ENCODE measurements around the gene FAM168B. TPM values are rescaled to one million over a fixed set of nuclear protein-coding genes. Genes with fewer than 3 reads are reported as not detected.

The FAM168B gene
- total RNA-seq, 4 donors from 2014 or later = 147 to 172 (median 157) TPM

DNA sequence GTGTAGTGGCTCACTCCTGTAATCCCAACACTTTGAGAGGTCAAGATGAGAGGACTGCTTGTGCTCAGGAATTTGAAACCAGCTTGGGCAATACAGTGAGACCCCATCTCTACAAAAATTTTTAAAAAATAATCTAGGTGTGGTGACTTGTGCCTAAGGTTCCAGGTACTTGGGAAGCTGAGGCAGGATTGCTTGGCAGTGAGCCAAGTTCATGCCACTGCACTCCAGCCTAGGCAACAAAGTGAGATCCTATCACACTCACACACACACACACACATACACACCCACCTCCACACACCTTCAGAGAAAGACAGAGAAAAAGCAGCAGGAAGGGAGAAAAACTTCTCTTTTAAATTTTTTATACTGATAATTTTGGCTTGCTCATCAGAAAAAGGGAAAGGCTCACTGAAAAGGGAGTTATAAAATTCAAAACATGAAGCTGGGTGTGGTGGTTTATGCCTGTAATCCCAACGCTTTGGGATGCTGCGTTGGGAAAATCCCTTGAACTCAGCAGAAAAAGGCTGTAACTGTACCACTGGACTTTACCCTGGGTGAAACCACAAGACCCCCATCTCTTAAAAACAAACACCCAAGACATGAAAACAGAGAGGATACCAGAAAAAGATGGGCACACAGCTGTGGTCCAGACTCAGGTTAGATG is 25.7 kb downstream of the FAM168B start:
- H3K4me3 ChIP-seq = no peak overlapping the region
- no peak for TF ChIP-seq POLR2A (IDR thresholded peaks at IDR 0.05)
- H3K36me3 ChIP-seq = peaks cover 0 to 12% of the 10 kb centered on the region in 2 donors
- no peaks in the 10 kb centered on the region for H3K27me3 ChIP-seq
- DNase-seq = no peak
- no peak for ATAC-seq
- no peaks in the 10 kb centered on the region for H3K9me3 ChIP-seq
- intact Hi-C loops (cut with DNase I; ENCODE audit: low total_unique reads) (no loop called here), in situ Hi-C loops (cut with MboI; ENCODE audit: low sequenced_read_pairs in 4 of 4) (no loop called here)
- H3K4me1 ChIP-seq = peaks cover 32 to 38% of the 10 kb centered on the region in 2 donors
- H3K27ac ChIP-seq = no peak overlapping the region

GRCh38 chr2:131064589-131065512 is 28.4 kb downstream of the FAM168B start:
- in situ Hi-C loops (cut with MboI; ENCODE audit: low sequenced_read_pairs in 4 of 4) = no loop called here
- no peak overlapping the region for H3K4me3 ChIP-seq
- no peaks in the 10 kb centered on the region for H3K27me3 ChIP-seq
- peak overlapping the region in 2 of 4 donors; percentile 11 to 18 for H3K27ac ChIP-seq
- H3K9me3 ChIP-seq = no peaks in the 10 kb centered on the region
- TF ChIP-seq, protein P1, sequence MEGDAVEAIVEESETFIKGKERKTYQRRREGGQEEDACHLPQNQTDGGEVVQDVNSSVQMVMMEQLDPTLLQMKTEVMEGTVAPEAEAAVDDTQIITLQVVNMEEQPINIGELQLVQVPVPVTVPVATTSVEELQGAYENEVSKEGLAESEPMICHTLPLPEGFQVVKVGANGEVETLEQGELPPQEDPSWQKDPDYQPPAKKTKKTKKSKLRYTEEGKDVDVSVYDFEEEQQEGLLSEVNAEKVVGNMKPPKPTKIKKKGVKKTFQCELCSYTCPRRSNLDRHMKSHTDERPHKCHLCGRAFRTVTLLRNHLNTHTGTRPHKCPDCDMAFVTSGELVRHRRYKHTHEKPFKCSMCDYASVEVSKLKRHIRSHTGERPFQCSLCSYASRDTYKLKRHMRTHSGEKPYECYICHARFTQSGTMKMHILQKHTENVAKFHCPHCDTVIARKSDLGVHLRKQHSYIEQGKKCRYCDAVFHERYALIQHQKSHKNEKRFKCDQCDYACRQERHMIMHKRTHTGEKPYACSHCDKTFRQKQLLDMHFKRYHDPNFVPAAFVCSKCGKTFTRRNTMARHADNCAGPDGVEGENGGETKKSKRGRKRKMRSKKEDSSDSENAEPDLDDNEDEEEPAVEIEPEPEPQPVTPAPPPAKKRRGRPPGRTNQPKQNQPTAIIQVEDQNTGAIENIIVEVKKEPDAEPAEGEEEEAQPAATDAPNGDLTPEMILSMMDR (IDR thresholded peaks at IDR 0.05 in 4 of 5, conservative IDR thresholded peaks at IDR 0.05 in 1 of 5) = no peak
- TF ChIP-seq POLR2A (IDR thresholded peaks at IDR 0.05) = no peak
- H3K4me1 ChIP-seq = peaks cover 46 to 49% of the 10 kb centered on the region in 2 donors
- ATAC-seq (no peak), DNase-seq (no peak)
- intact Hi-C loops (cut with DNase I; ENCODE audit: low total_unique reads) = no loop called here
- H3K36me3 ChIP-seq = peaks cover 0 to 3% of the 10 kb centered on the region in 2 donors

- ATAC-seq = no peak
- H3K27me3 ChIP-seq = no peaks in the 10 kb centered on the region
- H3K4me1 ChIP-seq = peaks cover 49 to 61% of the 10 kb centered on the region in 2 donors
- H3K4me3 ChIP-seq = no peak overlapping the region
- TF ChIP-seq POLR2A (IDR thresholded peaks at IDR 0.05) = no peak
- TF ChIP-seq, protein P1 (IDR thresholded peaks at IDR 0.05 in 4 of 5, conservative IDR thresholded peaks at IDR 0.05 in 1 of 5) = no peak
- no peak for DNase-seq
- in situ Hi-C loops (cut with MboI; ENCODE audit: low sequenced_read_pairs in 4 of 4) = no loop called here
- intact Hi-C loops (cut with DNase I; ENCODE audit: low total_unique reads) = no loop called here
- no peaks in the 10 kb centered on the region for H3K36me3 ChIP-seq
- peak overlapping the region in 1 of 4 donors; percentile 16 for H3K27ac ChIP-seq
- H3K9me3 ChIP-seq = no peaks in the 10 kb centered on the region
These were observed 29.6 kb downstream of the FAM168B start for GRCh38 chr2:131063501-131064283.

- in situ Hi-C loops (cut with MboI; ENCODE audit: low sequenced_read_pairs in 4 of 4) = no loop called here
- H3K9me3 ChIP-seq = no peaks in the 10 kb centered on the region
- intact Hi-C loops (cut with DNase I; ENCODE audit: low total_unique reads) = no loop called here
- DNase-seq (no peak), ATAC-seq (no peak)
- H3K4me1 ChIP-seq = peaks cover 70 to 81% of the 10 kb centered on the region in 2 donors
- H3K36me3 ChIP-seq = peaks cover 0 to 13% of the 10 kb centered on the region in 2 donors
- TF ChIP-seq, protein P1 (IDR thresholded peaks at IDR 0.05 in 4 of 5, conservative IDR thresholded peaks at IDR 0.05 in 1 of 5) = no peak
- no peak for TF ChIP-seq POLR2A (IDR thresholded peaks at IDR 0.05)
- no peak overlapping the region for H3K4me3 ChIP-seq
- H3K27me3 ChIP-seq = no peaks in the 10 kb centered on the region
- H3K27ac ChIP-seq = peak overlapping the region in 3 of 4 donors; percentile 3 to 77 (median 73)
These were observed 34.3 kb downstream of the FAM168B start for GRCh38 chr2:131058920-131059319.

All from gastrocnemius medialis (tissue), 4 donors.